Femur (tissue), 1 donor: ENCODE measurements around the gene BRMS1.
"Not testable (repeated sequence)": the region's sequence is repeated elsewhere in the genome, so short reads cannot be mapped to it uniquely, and the experiment has no call there.

Source experiments
- DNase-seq: peaks from one replicate; pipeline ENCODE4 v3.0.0-alpha.2; 2017

BRMS1 gene

GRCh38 chr11:66362481-66363147 lies 17.7 kb upstream of the BRMS1 start:
- no peak for DNase-seq

- no peak for DNase-seq
These were observed 16.6 kb upstream of the BRMS1 start for GRCh38 chr11:66361502-66361941.

- no peak for DNase-seq
These were observed 15.6 kb upstream of the BRMS1 start for GRCh38 chr11:66360406-66361073.

GRCh38 chr11:66359662-66360087 lies 14.8 kb upstream of the BRMS1 start:
- DNase-seq = no peak

GRCh38 chr11:66350560-66351235 lies 5.8 kb upstream of the BRMS1 start:
- not testable (repeated sequence) for DNase-seq

- DNase-seq = peak; percentile 16
These were observed 4.1 kb upstream of the BRMS1 start for GRCh38 chr11:66349084-66349386.

GRCh38 chr11:66347425-66348276 lies 2.7 kb upstream of the BRMS1 start, which contains the start of gene B4GAT1:
TSS of gene B4GAT1 (minus strand) at chr11:66347629. CDS start at chr11:66347545, 84 bp downstream.
- DNase-seq = peak; percentile 92

- no peak for DNase-seq
These were observed 1.8 kb upstream of the BRMS1 start for GRCh38 chr11:66346476-66347424.

- DNase-seq = no peak
These were observed 379 bp upstream of the BRMS1 start for GRCh38 chr11:66345316-66345649.

GRCh38 chr11:66343176-66343575 lies 1.7 kb downstream of the BRMS1 start:
- DNase-seq = no peak

GRCh38 chr11:66341502-66342126 lies 3.3 kb downstream of the BRMS1 start:
- no peak for DNase-seq

- DNase-seq = no peak
These were observed 4.1 kb downstream of the BRMS1 start for GRCh38 chr11:66340596-66341501.

GRCh38 chr11:66339686-66340483 lies 5.0 kb downstream of the BRMS1 start:
- no peak for DNase-seq

GRCh38 chr11:66339162-66339675 lies 5.7 kb downstream of the BRMS1 start:
- no peak for DNase-seq

GRCh38 chr11:66338276-66339161 lies 6.4 kb downstream of the BRMS1 start:
- DNase-seq = no peak

- DNase-seq = no peak
These were observed 7.6 kb downstream of the BRMS1 start for GRCh38 chr11:66337103-66337899.
